Upper lobe of left lung (tissue), 6 donors: ENCODE results near the gene MYO7A. TPM values are rescaled to one million over a fixed set of nuclear protein-coding genes. Genes with fewer than 3 reads are reported as not detected.

Source experiments
- ATAC-seq, 2 donors: fragments of 200-7000 bp; cut with Tn5 transposase; one replicate each; pipeline ENCODE4 v1.9.1; 2022; ENCODE audit warnings: mild to moderate bottlenecking in 2 of 2, moderate library complexity in 2 of 2; ENCODE audit not compliant: low FRiP score in 2 of 2
- DNase-seq, 2 donors: peaks; one replicate each; pipeline ENCODE4 v3.0.0-alpha.2; 2019 to 2020
- H3K27ac ChIP-seq, 4 donors: fragments of 200-600 bp; sonication (generic); one replicate each; pipeline ENCODE4 v1.5.1; 2016 to 2019
- H3K27me3 ChIP-seq, 4 donors: fragments of 200-600 bp; sonication (generic); one replicate each; pipeline ENCODE4 v1.5.1; 2017 to 2019
- H3K36me3 ChIP-seq, 4 donors: fragments of 200-600 bp; sonication (generic); one replicate each; pipeline ENCODE4 v1.5.1; 2016 to 2019
- H3K4me1 ChIP-seq, 4 donors: fragments of 200-600 bp; sonication (generic); one replicate each; pipeline ENCODE4 v1.5.1; 2018 to 2019
- H3K4me3 ChIP-seq, 4 donors: fragments of 200-600 bp; sonication (generic); one replicate each; pipeline ENCODE4 v1.5.1; 2017 to 2019; ENCODE audit warnings: mild to moderate bottlenecking in 2 of 4, moderate library complexity in 1 of 4
- H3K9me3 ChIP-seq, 4 donors: fragments of 200-600 bp; sonication (generic); one replicate each; pipeline ENCODE4 v1.5.1; 2018 to 2019
- CTCF ChIP-seq, 6 experiments: fragments of 450-650 bp in 4 of 6; fragments of 200-600 bp in 2 of 6; sonication (generic) in 2 of 6; IDR thresholded peaks; one replicate each; pipeline ENCODE4 v1.5.1; 2016 to 2019; ENCODE audit warnings: antibody characterized with exemption in 6 of 6
- EP300 ChIP-seq, 4 donors: sonication (generic); formaldehyde crosslinking; IDR thresholded peaks; one replicate each; pipeline ENCODE4 v1.5.1; 2017; ENCODE audit warnings: antibody characterized with exemption in 4 of 4, control low read depth in 2 of 4
- POLR2A ChIP-seq, 4 donors: fragments of 450-650 bp; IDR thresholded peaks; one replicate each; pipeline ENCODE4 v1.5.1; 2016 to 2017; ENCODE audit warnings: antibody characterized with exemption in 4 of 4, mild to moderate bottlenecking in 2 of 4
- POLR2AphosphoS5 ChIP-seq, 2 donors: sonication (generic); formaldehyde crosslinking; IDR thresholded peaks; one replicate each; pipeline ENCODE4 v1.5.1; 2017; ENCODE audit warnings: antibody characterized with exemption in 2 of 2
- WGBS, 2 donors: methylation state at CpG; one replicate each; pipeline ENCODE4 v1.1.5; 2017 to 2018; 5-methylcytosine and 5-hydroxymethylcytosine counted together
- total RNA-seq, 6 donors: library from RNA; depleted of rRNA in 4 of 6; stranded (reverse); fragments of >200 nt in 4 of 6; gene quantifications; one replicate each; pipeline versions ENCODE4 v1.1.0 to v1.2.1, GENCODE V29; 2016 to 2021
- donor health status: DM: no; HTN: no; CAD: no; lungs with moderate emphysema.
- donor health status: DM: no; HTN: yes; CAD: no; lungs with severe emphysema.

Gene MYO7A
- total RNA-seq, 6 donors from 2014 or later = 2.4 to 27.2 (median 6.2) TPM

GRCh38 chr11:77173494-77173893 is 45.4 kb downstream of the MYO7A start:
- DNase-seq = no peak
- Histone ChIP-seq H3K9me3 (no peaks in the 10 kb centered on the region), H3K4me1 (peaks cover 0 to 4% (median 1%) of the 10 kb centered on the region in 4 donors), H3K27ac (no peak overlapping the region), H3K4me3 (no peak overlapping the region), H3K36me3 (no peaks in the 10 kb centered on the region), H3K27me3 (no peaks in the 10 kb centered on the region)
- no peak for ATAC-seq
- 45 to 54% methylated on average over 7 to 10 of the region's 10 CpGs for WGBS, 2 donors
- TF ChIP-seq POLR2AphosphoS5 (IDR thresholded peaks at IDR 0.05) = no peak
- no peak for TF ChIP-seq CTCF (IDR thresholded peaks at IDR 0.05)
- TF ChIP-seq EP300 (IDR thresholded peaks at IDR 0.05) = no peak
- TF ChIP-seq POLR2A (IDR thresholded peaks at IDR 0.05) = no peak

- ATAC-seq (no peak), DNase-seq (peak in 1 of 2 donors; percentile 47)
- no peak overlapping the region for H3K4me3 ChIP-seq
- no peaks in the 10 kb centered on the region for H3K36me3 ChIP-seq
- no peaks in the 10 kb centered on the region for H3K9me3 ChIP-seq
- peaks cover 0 to 4% (median 1%) of the 10 kb centered on the region in 4 donors for H3K4me1 ChIP-seq
- H3K27ac ChIP-seq = no peak overlapping the region
- no peaks in the 10 kb centered on the region for H3K27me3 ChIP-seq
- no peak for TF ChIP-seq EP300 (IDR thresholded peaks at IDR 0.05)
- TF ChIP-seq CTCF (IDR thresholded peaks at IDR 0.05) = no peak
- TF ChIP-seq POLR2AphosphoS5 (IDR thresholded peaks at IDR 0.05) = no peak
- TF ChIP-seq POLR2A (IDR thresholded peaks at IDR 0.05) = no peak
- WGBS, 2 donors = 77 to 90% methylated on average over 7 to 16 of the region's 16 CpGs
These were observed 46.5 kb downstream of the MYO7A start for GRCh38 chr11:77174559-77174958.

GRCh38 chr11:77175021-77175842 is 47.2 kb downstream of the MYO7A start:
- 78 to 83% methylated on average over 3 to 15 of the region's 15 CpGs for WGBS, 2 donors
- peak overlapping the region in 3 of 4 donors; percentile 30 to 71 (median 46) for H3K27ac ChIP-seq
- ATAC-seq = peak in 1 of 2 donors; percentile 64
- peak; percentile 31 to 66 for DNase-seq
- no peaks in the 10 kb centered on the region for H3K27me3 ChIP-seq
- H3K4me1 ChIP-seq = peaks cover 0 to 4% (median 1%) of the 10 kb centered on the region in 4 donors
- peak in 1 of 4 donors; percentile 41 for TF ChIP-seq POLR2A (IDR thresholded peaks at IDR 0.05)
- no peak for TF ChIP-seq EP300 (IDR thresholded peaks at IDR 0.05)
- no peaks in the 10 kb centered on the region for H3K36me3 ChIP-seq
- H3K9me3 ChIP-seq = no peaks in the 10 kb centered on the region
- peak overlapping the region in 2 of 4 donors; percentile 20 to 23 for H3K4me3 ChIP-seq

- Histone ChIP-seq H3K36me3 (no peaks in the 10 kb centered on the region), H3K27me3 (no peaks in the 10 kb centered on the region), H3K4me1 (peaks cover 0 to 4% (median 1%) of the 10 kb centered on the region in 4 donors), H3K9me3 (no peaks in the 10 kb centered on the region), H3K4me3 (peak overlapping the region in 2 of 4 donors; percentile 20 to 23), H3K27ac (peak overlapping the region in 3 of 4 donors; percentile 30 to 71 (median 46))
- TF ChIP-seq EP300 (IDR thresholded peaks at IDR 0.05) (no peak), POLR2AphosphoS5 (IDR thresholded peaks at IDR 0.05) (no peak), POLR2A (IDR thresholded peaks at IDR 0.05) (peak in 1 of 4 donors; percentile 42)
- DNase-seq (peak in 1 of 2 donors; percentile 51), ATAC-seq (peak; percentile 8 to 81)
- 51 to 55% methylated on average over 12 of the region's 12 CpGs for WGBS, 2 donors
These were observed 48.0 kb downstream of the MYO7A start for GRCh38 chr11:77175869-77176539.

- Histone ChIP-seq H3K4me3 (no peak overlapping the region), H3K27ac (no peak overlapping the region), H3K9me3 (no peaks in the 10 kb centered on the region), H3K36me3 (no peaks in the 10 kb centered on the region), H3K4me1 (peaks cover 0 to 4% (median 1%) of the 10 kb centered on the region in 4 donors), H3K27me3 (no peaks in the 10 kb centered on the region)
- DNase-seq (no peak), ATAC-seq (no peak)
- WGBS, 2 donors = 86 to 87% methylated on average over 9 of the region's 9 CpGs
- no peak for TF ChIP-seq POLR2A (IDR thresholded peaks at IDR 0.05)
- TF ChIP-seq EP300 (IDR thresholded peaks at IDR 0.05) = no peak
- TF ChIP-seq CTCF (IDR thresholded peaks at IDR 0.05) = no peak
- TF ChIP-seq POLR2AphosphoS5 (IDR thresholded peaks at IDR 0.05) = no peak
These were observed 49.0 kb downstream of the MYO7A start for GRCh38 chr11:77176996-77177395.
